ENCODE results near the gene SNCG. TPM values are rescaled to one million over a fixed set of nuclear protein-coding genes. Genes with fewer than 3 reads are reported as not detected.
"Not testable (repeated sequence)": the region's sequence is repeated elsewhere in the genome, so short reads cannot be mapped to it uniquely, and the experiment has no call there.

The SNCG gene
- 10 to 100 TPM in 2 of 3 donors, 1 to 10 TPM in 1; 9.9 to 13.8 (median 11.6) TPM for polyA plus RNA-seq (ENCODE audit: insufficient read length in 3 of 3)
- long read RNA-seq, donor 1, partial matches to known transcripts: 0 of 1 reads
- long read RNA-seq, donor 1, other reads (novel, unspliced or antisense): 0 of 1 reads
- long read RNA-seq, donor 2, partial matches to known transcripts: 0 of 4 reads
- long read RNA-seq, donor 2, other reads (novel, unspliced or antisense): 0 of 4 reads
- long read RNA-seq, donor 3, transcript SNCG-202 (5 exons, 701 nt): major isoform, 11 of 14 reads
- long read RNA-seq, donor 3, partial matches to known transcripts: 0 of 14 reads
- long read RNA-seq, donor 3, other reads (novel, unspliced or antisense): 0 of 14 reads
- long read RNA-seq, donor 4, partial matches to known transcripts: 0 of 6 reads
- long read RNA-seq, donor 4, other reads (novel, unspliced or antisense): 0 of 6 reads
- long read RNA-seq, donor 5: 0 reads
- long read RNA-seq, donor 6, partial matches to known transcripts: 0 of 2 reads
- long read RNA-seq, donor 6, other reads (novel, unspliced or antisense): 0 of 2 reads
- long read RNA-seq, donor 7, transcript SNCG-202 (5 exons, 701 nt): major isoform, 7 of 7 reads
- long read RNA-seq, donor 7, partial matches to known transcripts: 0 of 7 reads
- long read RNA-seq, donor 7, other reads (novel, unspliced or antisense): 0 of 7 reads
- long read RNA-seq, donor 8, transcript SNCG-202 (5 exons, 701 nt): major isoform, 10 of 11 reads
- long read RNA-seq, donor 8, partial matches to known transcripts: 0 of 11 reads
- long read RNA-seq, donor 8, other reads (novel, unspliced or antisense): 0 of 11 reads
- long read RNA-seq, donor 9, transcript SNCG-202 (5 exons, 701 nt): major isoform, 8 of 9 reads
- long read RNA-seq, donor 9, partial matches to known transcripts: 0 of 9 reads
- long read RNA-seq, donor 9, other reads (novel, unspliced or antisense): 0 of 9 reads
- long read RNA-seq, donor 10, transcript SNCG-202 (5 exons, 701 nt): major isoform, 12 of 12 reads
- long read RNA-seq, donor 10, partial matches to known transcripts: 0 of 12 reads
- long read RNA-seq, donor 10, other reads (novel, unspliced or antisense): 0 of 12 reads
- long read RNA-seq, donor 11, partial matches to known transcripts: 0 of 3 reads
- long read RNA-seq, donor 11, other reads (novel, unspliced or antisense): 0 of 3 reads
- long read RNA-seq, donor 12, partial matches to known transcripts: 0 of 1 reads
- long read RNA-seq, donor 12, other reads (novel, unspliced or antisense): 0 of 1 reads
- long read RNA-seq, donor 13: 0 reads
- long read RNA-seq, donor 14, partial matches to known transcripts: 0 of 4 reads
- long read RNA-seq, donor 14, other reads (novel, unspliced or antisense): 0 of 4 reads
- long read RNA-seq, donor 15, partial matches to known transcripts: 0 of 2 reads
- long read RNA-seq, donor 15, other reads (novel, unspliced or antisense): 0 of 2 reads
- long read RNA-seq, donor 16, transcript SNCG-202 (5 exons, 701 nt): major isoform, 36 of 38 reads
- long read RNA-seq, donor 16, partial matches to known transcripts: 0 of 38 reads
- long read RNA-seq, donor 16, other reads (novel, unspliced or antisense): 0 of 38 reads

- no peak for DNase-seq (ENCODE audit: extremely low read depth in 1 of 11, low read depth in 9 of 11, low spot score in 4 of 11)
Observed at GRCh38 chr10:86958116-86958900, at the start of gene SNCG. Gene SNCG, plus strand, starts transcription at chr10:86958599. Its CDS starts 99 bp downstream, at chr10:86958698.

DNA sequence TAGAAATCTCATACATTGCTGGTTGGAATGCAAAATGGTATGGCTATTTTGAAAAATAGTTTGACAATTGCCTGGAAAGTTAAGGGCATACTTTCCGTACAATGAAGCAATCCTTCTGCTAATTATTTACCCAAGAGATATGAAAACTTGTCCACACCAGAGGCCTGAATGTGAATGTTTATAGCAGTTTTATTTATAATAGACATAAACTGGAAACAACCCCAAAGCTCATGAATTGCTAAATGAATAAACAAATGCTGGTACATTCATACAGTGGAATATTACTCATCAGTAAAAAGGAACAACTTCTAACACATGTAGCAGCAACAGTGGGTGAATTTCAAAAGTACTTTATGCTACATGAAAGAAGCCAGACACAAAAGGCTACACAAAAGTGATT is 43.7 kb upstream of the SNCG start:
- no peak for DNase-seq (ENCODE audit: extremely low read depth in 1 of 11, low read depth in 9 of 11, low spot score in 4 of 11)

GRCh38 chr10:86918022-86918471 is 40.4 kb upstream of the SNCG start:
- no peak for DNase-seq (ENCODE audit: extremely low read depth in 1 of 11, low read depth in 9 of 11, low spot score in 4 of 11)

GRCh38 chr10:86922553-86922961 is 35.8 kb upstream of the SNCG start:
- no peak for DNase-seq (ENCODE audit: extremely low read depth in 1 of 11, low read depth in 9 of 11, low spot score in 4 of 11)

- DNase-seq (ENCODE audit: extremely low read depth in 1 of 11, low read depth in 9 of 11, low spot score in 4 of 11): no peak
Observed at GRCh38 chr10:86929468-86930380, 28.7 kb upstream of the SNCG start.

DNA sequence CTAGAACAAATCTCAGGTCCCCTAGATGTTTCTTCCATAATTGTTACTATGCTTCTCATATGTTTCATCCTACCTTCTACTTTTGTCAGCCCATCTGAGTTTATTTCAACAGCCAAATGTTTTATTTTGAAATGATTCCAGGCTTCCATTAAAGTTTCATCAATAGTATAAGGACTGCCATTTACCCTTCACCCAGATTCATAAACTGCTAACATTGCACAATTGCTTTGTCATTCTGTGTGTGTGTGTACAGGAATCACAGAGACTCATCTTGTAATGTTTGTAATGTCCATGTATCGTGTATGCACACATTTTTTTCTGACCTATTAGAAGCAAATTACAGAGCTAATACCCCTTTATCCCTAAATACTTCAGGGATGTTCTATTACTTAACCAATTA is 26.5 kb upstream of the SNCG start:
- no peak for DNase-seq (ENCODE audit: extremely low read depth in 1 of 11, low read depth in 9 of 11, low spot score in 4 of 11)

DNA sequence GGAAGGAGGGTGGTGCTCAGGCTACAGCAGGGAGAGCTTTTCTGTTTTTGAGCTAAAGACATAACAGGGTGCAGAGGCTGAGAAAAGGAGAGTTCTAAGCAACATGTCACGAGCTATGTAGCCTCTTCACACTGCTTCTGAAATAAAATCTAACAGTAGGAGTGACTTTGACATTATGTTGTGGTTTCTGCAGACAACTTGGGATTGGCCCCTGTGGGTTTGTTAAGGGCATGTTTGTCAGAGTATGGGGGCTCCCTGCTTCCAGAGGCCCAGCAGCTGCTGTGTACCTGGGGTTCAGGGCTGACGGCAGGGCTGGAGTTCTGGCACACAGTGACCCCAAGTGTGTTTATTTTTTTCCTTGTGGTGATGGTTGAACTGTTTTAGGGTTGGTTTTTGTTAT is 25.7 kb upstream of the SNCG start:
- DNase-seq (ENCODE audit: extremely low read depth in 1 of 11, low read depth in 9 of 11, low spot score in 4 of 11): no peak

- DNase-seq (ENCODE audit: extremely low read depth in 1 of 11, low read depth in 9 of 11, low spot score in 4 of 11): not testable (repeated sequence)
Observed at GRCh38 chr10:86934162-86934711, 24.2 kb upstream of the SNCG start.

- DNase-seq (ENCODE audit: extremely low read depth in 1 of 11, low read depth in 9 of 11, low spot score in 4 of 11): no peak
Observed at GRCh38 chr10:86936661-86937501, 21.5 kb upstream of the SNCG start.

DNA sequence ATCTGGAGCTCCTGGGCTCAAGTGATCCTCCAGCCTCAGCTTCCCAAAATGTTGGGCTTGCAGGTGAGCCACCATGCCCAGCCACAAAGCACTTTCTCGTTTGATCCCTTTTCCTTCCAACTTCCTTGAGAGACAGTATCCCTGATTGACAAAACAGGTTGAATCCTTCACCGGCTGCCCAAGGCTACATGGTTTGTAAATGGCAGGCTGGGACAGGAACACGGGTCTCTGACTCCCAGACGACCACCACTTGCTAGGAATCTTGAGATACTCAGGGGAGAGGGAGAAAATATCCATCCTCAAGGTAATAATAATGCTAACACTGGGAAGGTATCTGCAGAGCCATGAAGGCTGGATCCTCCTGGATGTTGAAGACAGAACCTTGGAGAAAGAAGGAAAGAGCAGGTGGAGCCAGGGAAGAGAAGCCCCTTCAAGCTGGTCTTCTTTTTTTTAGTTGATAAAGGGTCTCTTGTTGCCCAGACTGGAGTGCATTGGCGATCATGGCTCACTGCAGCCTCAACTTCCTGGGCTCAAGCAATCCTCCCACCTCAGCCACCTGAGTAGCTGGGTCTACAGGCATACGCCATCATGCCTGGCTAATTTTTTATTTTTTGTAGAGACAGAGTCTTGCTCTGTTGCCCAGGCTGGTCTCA is 20.8 kb upstream of the SNCG start:
- DNase-seq (ENCODE audit: extremely low read depth in 1 of 11, low read depth in 9 of 11, low spot score in 4 of 11): no peak

DNA sequence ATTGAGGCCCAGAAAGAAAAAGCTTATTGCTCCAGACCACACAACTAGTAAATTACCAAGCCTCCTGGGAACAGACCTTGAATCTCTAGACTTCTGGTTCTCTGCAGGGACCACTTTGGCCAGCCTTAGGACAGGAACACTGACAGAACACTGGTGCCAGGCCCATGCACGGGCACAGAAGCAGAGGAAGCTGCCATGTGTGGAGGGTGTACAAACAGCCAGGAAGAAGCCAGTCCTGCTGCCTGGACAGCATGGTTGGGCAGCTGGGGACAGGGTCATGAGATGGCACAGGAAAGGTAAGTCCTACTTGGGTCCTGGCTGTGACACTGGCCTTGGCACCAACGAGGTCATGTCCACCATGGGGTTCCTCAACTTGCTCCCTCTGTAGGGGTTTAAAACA is 20.1 kb upstream of the SNCG start:
- no peak for DNase-seq (ENCODE audit: extremely low read depth in 1 of 11, low read depth in 9 of 11, low spot score in 4 of 11)

GRCh38 chr10:86940076-86940475 is 18.3 kb upstream of the SNCG start:
- DNase-seq (ENCODE audit: extremely low read depth in 1 of 11, low read depth in 9 of 11, low spot score in 4 of 11): not testable (repeated sequence)

- no peak for DNase-seq (ENCODE audit: extremely low read depth in 1 of 11, low read depth in 9 of 11, low spot score in 4 of 11)
Observed at GRCh38 chr10:86940677-86941076, 17.7 kb upstream of the SNCG start.

DNA sequence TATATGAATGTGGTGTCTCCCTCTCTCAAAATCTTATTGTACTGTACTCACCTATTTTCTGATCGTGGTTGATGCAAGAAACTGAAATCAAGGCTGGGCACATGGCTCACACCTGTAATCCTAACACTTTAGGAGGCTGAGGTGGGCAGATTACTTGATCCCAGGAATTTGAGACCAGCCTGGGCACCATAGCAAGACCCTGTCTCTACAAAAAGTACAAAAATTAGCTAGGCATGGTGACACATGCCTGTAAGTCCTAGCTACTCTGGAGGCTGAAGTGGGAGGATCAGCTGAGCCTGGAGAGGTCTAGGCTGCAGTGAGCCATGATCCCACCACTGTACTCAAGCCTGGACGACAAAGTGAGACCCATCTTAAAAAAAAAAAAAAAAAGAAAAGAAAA is 17.0 kb upstream of the SNCG start:
- DNase-seq (ENCODE audit: extremely low read depth in 1 of 11, low read depth in 9 of 11, low spot score in 4 of 11): no peak

GRCh38 chr10:86941991-86942421 is 16.4 kb upstream of the SNCG start:
- no peak for DNase-seq (ENCODE audit: extremely low read depth in 1 of 11, low read depth in 9 of 11, low spot score in 4 of 11)
